ENCODE measurements around the gene ACADVL.
"Not testable (repeated sequence)": the region's sequence is repeated elsewhere in the genome, so short reads cannot be mapped to it uniquely, and the experiment has no call there.

DNA sequence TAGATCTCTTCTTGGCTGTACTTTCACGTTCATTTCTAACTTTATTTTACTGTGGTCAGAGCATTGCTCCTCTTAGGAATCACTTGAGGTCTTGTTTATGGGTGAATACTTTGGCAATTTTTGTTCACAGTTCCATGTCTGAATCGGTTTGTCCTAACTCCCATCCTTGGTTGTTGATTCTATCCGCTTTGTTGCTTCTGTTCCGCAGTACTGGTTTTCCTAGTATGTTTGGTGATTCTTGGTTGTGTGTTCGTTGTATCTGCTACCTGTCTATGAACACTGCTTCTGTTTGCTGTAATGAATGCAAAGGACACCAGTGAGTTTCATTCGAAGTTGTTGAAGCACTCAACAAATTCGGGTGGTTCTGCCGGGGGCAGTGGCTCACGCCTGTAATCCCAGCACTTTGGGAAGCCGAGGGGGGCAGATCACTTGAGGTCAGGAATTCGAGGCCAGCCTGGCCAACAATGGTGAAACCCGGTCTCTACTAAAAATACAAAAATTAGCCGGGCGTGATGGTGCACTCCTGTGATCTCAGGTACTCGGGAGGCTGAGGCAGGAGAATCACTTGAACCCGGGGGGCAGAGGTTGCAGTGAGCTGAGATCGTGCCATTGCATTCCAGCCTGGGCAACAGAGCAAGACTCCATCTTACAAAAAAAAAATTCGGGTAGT is 47.1 kb upstream of the ACADVL start:
- TF ChIP-seq, protein P1, sequence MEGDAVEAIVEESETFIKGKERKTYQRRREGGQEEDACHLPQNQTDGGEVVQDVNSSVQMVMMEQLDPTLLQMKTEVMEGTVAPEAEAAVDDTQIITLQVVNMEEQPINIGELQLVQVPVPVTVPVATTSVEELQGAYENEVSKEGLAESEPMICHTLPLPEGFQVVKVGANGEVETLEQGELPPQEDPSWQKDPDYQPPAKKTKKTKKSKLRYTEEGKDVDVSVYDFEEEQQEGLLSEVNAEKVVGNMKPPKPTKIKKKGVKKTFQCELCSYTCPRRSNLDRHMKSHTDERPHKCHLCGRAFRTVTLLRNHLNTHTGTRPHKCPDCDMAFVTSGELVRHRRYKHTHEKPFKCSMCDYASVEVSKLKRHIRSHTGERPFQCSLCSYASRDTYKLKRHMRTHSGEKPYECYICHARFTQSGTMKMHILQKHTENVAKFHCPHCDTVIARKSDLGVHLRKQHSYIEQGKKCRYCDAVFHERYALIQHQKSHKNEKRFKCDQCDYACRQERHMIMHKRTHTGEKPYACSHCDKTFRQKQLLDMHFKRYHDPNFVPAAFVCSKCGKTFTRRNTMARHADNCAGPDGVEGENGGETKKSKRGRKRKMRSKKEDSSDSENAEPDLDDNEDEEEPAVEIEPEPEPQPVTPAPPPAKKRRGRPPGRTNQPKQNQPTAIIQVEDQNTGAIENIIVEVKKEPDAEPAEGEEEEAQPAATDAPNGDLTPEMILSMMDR (IDR thresholded peaks at IDR 0.05), result not testable (repeated sequence)
- not testable (repeated sequence) for TF ChIP-seq POLR2A (IDR thresholded peaks at IDR 0.05)

All from right lobe of liver (tissue), 4 donors.